Fibroblast of skin of scalp (primary cell): ENCODE data around the gene RAMP1. TPM values are rescaled to one million over a fixed set of nuclear protein-coding genes. Genes with fewer than 3 reads are reported as not detected.
"Not testable (repeated sequence)": the region's sequence is repeated elsewhere in the genome, so short reads cannot be mapped to it uniquely, and the experiment has no call there.

Source experiments
- DNase-seq: peaks from one replicate; pipeline ENCODE4 v3.0.0-alpha.2; 2013
- polyA plus RNA-seq, 2 experiments: library from polyadenylated mRNA; unstranded; fragments of 120-200 nt; gene quantifications; one replicate each; pipeline ENCODE4 v1.2.1, GENCODE V29; 2013; ENCODE audit not compliant: insufficient read length in 2 of 2

The RAMP1 gene
- 1.9 TPM for polyA plus RNA-seq (2013, experiment 1 of 2; ENCODE audit: insufficient read length)
- polyA plus RNA-seq (2013, experiment 2 of 2; ENCODE audit: insufficient read length), result 2.6 TPM

DNA sequence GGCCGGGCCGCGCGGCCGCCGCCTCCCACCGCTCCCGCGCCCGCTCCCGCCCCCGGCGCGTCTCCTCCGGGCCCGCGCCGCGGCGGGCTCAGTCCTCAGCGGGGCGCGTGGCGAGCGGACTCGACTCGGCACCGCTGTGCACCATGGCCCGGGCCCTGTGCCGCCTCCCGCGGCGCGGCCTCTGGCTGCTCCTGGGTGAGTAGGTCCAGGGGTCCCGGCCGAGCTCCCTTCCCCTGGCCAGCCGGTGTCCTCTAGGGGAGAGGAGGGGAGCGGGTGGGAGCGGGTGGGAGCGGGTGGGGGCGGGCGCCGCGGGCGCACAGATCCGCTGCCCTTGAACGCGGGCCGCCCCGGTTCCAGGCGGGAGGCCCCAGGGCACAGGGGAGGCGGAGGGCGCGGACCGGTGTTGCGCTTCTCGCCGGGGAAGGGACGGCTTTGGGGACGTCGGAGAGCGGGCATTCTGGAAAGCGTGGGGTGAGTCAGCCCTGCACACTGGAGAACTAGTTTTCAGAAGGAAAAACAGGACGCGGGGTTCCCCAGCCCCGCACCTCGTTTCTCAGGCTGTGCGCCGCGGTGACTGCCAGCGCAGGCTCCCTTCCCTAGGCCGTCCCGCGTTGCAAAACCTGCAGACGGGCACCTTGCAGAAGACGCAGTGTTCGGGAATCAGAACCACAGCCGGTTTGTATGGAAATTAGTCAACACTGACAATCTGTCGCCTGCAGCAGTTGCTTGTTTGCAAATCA lies at the start of gene RAMP1:
RAMP1 (plus strand) TSS at position 91 of the 740 bp plus-strand sequence; CDS start at position 144, 53 bp downstream.
- no peak for DNase-seq

DNA sequence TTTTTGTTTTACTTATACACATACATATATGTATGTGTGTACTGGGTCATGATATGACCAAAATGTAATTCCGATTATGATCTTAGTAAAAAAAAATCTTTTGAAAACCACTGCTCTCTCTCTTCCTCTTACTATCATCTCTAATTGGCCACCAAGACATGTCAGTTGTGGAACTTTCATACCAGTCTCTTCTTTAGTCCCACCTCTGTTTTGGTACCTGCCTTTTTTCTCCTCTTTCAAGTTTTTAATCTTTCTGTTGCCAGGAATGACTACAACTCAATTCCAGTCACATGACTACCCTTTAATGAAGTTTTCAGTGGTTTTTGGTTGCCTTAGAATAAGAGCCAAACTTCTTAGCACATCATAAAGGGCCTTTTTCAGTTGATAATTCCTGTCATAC lies 43.8 kb upstream of the RAMP1 start:
- DNase-seq, result no peak

DNA sequence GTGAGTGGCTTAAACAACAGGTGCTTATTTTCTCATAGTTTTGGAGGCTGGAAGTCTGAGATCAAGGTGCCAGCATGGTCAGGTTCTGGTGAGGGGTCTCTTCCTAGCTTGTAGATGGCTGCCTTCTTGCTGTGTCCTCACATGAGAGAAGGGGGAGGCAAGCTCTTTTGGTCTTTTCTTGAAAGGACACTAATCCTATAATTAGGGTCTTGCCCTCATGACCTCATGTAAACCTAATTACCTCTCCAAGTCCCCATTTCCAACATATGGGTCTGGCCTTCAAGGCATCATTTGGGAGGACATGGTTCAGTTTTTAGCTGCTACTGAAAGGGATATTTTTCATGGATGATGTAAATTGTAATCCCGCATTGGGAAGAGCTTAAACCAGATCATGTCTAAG lies 42.9 kb upstream of the RAMP1 start:
- no peak for DNase-seq

DNA sequence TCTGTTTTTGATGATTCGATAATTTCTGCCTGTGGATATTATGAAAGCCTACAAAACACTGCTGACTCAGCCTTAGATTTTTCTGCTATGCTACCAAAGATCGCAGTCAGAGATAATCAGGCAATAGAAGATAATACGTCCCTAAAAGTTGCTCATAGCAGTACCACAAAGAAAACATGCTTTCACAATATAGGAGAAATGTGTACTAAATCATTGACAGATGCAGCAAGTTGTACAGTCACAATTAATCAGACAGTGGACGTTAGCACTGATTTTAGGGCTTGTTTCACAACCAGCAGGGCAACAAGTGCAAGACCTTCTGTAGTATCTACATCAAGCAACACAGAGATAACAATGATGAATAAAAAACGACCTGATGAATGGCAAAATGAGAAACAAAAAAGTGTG lies 41.4 kb upstream of the RAMP1 start:
- peak; percentile 59 for DNase-seq

DNA sequence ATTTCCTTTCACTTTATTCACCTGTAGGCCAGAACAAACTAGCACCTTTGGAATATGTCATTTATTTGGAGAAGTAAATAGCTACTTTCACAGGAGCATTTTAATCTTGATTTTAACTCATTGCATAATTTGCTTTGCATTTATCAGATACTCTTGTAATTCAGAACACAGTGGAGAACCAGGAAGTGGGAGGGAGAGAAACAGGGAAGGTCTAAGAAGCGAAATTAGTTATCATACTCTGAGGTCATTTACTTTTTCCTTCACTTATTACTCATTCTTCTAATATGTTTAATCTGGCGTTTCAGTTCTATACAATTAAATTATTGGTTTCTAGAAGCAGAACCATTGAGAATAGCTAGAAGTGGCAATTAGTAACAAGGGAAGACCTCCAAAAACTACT lies 40.2 kb upstream of the RAMP1 start:
- DNase-seq, result no peak

DNA sequence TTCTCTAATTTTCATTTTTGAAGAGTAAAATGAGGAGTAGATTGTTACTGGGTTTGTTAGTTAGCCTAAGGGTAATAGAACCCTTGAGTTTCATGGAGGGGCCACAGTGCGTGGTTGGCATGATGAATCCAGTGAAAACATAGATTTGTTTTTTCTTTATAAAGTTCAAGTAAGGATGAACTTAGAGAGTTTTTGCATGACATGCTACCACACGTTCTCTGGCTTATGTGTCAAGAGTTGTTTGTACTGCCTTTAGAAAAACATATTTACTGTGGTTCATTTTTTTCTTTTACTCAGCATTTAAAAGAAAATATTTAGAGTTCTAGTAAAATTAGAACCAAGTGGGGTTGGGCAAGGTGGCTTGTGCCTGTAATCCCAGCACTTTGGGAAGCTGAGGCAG lies 39.0 kb upstream of the RAMP1 start:
- DNase-seq, result no peak

DNA sequence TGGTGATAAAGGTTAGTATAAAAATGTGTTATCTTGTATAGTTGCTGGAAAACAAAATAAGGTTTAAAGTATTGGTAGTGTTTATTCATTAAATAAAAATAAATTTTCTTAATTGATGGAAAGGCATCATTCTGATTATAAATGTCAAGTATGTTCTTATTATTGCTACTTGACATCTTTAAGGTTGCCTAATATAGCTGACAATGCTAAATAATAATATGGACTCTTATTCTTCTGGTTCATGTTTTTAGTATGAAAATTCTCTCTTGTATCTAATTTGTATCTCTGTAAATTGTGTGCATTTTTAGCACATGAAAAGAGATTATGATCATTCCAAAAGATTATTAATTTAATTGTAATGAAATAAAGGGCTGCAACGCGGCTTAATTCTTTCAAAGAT lies 35.9 kb upstream of the RAMP1 start:
- DNase-seq, result no peak

DNA sequence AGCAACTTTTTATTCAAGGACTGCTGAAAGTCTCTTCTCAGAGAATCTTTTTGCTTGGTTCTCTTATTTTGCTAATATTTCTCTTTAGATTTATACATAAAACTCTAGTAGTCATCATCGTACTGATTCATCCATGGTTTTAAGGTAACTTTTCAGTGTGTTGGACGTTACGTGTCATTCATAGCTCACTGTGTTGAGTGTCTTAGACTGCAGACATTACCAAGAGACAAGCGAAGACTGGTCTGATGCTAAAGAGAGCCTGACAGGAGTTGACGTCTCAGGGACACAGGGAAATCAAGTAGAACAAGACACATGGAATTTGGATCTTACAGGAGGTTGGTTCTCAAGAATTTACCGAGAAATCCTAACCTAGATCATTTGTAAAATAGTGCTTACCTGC lies 35.3 kb upstream of the RAMP1 start:
- DNase-seq, result no peak

DNA sequence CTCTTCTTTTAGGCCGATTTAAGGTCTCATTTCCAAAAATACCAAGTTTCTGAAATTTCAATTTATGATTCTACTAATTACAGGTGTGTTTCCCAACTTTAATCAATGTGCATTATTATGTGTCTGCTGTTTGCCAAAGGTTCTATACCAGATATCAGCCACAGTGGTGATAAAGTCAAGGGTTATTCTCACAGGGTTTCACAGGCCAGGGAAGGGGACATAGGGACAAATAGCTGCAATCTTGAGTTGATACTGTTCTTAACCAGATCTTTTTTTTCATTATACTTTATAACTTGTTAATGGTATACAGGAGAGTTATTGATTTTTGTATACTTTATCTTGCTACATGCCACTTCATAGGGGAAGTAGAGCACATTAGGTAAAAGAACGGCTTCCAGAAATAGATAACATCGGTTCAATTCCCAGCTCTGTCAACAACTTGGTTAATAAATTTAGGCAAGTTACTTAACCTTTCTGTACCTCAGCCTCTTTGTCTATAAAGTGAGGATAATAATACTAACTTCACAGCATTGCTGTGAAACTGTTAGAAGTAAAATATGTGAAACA lies 31.9 kb upstream of the RAMP1 start:
- no peak for DNase-seq

DNA sequence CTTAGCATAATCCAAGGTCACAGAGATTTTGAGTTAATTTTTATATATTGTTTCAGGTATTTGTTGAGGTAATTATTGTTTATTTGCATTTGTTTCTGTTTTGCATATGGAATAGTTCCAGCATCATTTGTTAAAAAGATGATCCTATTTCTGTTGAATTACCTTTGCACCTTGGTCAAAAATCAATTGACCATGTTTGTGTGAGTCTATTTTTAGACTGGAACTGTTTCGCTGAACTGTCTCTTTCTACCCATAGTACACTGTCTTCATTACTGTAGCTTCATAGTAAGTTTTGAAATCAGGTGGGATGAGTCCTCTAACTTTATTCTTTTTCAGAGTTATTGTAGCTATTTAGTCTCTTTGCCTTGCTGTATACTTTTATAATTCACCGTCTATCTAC lies 28.9 kb upstream of the RAMP1 start:
- DNase-seq, result no peak

DNA sequence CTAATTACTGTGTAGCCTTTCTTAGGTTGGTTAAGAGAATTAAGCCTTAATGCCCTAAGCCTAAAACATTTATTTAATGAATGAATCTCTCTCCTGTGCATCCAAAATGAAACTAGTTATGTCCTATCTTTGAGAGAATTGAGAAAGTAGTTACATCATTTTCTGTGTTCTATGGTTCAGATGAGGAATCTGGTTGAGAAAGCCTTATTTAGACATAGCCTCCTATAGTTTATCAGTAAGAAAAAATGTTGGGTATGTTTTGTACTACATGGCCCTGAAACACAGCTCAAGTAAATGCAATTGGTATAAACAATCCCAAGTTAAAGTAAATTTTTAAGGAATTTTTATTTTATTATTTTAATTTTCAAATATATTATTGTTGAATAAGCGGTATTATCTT lies 25.9 kb upstream of the RAMP1 start:
- peak; percentile 64 for DNase-seq

DNA sequence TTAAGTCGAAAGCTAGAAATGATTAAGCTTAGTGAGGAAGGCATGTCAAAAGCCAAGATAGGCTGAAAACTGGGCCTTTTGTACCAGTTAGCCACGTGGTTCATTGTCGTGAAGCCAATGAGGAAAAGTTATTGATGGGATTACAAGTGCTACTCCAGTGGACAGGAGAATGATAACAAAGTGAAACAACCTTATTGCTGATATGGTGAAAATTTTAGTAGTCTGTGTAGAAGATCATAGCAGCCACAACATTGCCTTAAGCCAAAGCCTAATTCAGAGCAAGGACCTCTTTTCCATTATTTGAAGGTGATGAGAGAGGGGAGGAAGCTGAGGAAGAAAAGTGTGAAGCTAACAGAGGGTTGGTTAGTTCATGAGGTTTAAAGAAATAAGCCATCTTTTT lies 24.1 kb upstream of the RAMP1 start:
- no peak for DNase-seq

DNA sequence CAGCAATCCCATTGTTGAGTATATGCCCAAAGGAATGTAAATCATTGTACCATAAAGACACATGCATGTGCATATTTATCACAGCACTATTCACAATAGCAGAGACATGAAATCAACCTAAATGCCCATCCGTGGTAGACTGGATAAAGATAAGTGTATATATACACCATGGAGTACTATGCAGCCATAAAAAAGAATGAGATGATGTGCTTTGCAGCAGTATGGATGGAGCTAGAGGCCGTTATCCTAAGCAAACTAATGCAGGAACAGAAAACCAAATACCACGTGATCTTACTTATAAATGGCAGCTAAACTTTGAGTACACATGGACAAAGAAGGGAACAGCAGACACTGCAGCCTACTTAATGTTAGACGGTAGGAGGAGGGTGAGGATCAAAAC lies 18.4 kb upstream of the RAMP1 start:
- DNase-seq, result no peak

DNA sequence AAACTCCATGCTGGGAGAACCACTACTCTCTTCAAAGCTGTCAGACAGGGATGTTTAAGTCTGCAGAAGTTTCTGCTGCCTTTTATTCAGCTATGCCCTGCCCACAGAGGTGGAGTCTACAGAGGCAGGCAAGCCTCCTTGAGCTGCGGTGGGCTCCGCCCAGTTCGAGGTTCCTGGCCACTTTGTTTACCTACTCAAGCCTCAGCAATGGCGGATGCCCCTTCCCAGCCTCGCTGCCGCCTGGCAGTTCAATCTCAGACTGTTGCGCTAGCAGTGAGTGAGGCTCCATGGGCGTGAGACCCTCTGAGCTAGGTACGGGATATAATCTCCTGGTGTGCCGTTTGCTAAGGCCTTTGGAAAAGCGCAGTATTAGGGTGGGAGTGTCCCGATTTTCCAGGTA lies 10.5 kb upstream of the RAMP1 start:
- DNase-seq, result not testable (repeated sequence)

DNA sequence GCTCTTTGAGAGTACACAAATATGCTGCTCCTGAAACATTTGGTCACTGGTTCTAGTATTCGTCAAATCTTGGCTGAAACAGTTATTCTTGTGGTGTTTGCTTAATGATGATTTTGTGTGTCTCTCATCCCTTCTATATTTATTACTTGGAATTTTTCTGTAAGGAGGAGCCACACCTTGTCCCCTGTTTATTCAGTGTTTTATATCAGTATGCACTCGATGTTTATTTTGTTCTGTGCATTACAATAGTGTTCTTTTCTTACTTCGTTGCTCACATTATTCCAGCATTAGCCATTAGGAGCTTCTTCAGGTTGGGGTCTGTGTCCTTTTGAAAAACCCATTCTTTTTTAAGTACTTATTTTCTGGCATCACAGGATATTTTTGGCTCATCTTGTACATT lies 5.1 kb upstream of the RAMP1 start:
- no peak for DNase-seq

DNA sequence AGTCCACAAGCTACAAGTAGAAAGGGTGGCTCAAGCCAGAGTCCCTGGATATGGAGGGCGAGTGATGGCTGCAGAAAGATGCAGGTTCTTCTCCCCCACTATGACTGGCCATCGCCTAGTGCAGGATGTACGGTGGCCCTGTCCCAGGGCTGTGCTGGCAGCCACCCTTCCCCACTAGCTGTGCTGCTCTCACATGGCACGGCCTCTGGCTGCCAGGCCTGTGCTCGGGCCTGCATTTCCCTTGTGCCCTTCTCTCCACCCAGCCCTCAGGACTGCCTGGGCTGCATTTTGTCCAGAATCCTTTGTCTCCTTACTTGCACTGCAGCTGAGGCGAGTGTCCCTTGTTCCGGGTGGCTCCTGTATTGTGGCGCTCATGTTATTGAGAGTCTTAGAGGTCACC lies 1.6 kb upstream of the RAMP1 start:
- no peak for DNase-seq

DNA sequence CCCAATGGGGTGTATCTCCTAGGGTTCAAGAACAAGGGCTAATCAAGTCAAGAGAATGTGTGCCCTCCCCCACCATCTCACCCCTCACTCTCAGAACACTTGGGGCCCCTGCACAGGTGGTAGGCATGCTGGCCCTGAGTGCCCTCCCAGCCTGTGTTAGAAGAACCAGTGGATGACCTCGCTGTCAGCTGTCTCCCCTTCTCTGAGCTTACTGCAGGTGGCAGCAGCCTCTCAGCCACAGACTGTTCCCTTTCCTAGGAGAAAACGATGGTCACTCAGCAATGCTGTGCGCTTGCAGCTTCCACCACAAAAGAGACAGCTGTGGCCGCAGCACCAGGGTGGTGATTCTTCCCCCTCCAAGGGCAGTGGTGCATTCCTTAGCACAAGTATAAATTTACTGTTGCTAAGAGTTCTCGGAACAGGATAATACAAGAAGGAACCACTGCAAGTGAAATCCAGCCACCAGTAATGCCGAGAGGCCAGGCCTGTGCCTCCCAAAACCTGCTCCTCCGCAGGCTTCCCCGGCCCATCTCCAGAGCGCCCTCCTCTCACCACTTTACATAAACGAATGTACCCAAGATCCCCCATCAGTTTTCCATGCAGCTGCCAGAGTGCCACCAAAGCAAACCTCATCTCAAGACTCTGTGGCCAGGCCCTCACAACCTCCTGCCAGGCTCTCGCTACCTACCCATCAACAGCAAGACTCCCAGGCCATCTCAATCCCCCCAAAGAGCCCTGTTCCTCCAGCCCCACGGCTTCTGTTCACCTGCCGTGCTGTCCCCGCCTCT lies 935 bp upstream of the RAMP1 start:
- peak; percentile 79 for DNase-seq

DNA sequence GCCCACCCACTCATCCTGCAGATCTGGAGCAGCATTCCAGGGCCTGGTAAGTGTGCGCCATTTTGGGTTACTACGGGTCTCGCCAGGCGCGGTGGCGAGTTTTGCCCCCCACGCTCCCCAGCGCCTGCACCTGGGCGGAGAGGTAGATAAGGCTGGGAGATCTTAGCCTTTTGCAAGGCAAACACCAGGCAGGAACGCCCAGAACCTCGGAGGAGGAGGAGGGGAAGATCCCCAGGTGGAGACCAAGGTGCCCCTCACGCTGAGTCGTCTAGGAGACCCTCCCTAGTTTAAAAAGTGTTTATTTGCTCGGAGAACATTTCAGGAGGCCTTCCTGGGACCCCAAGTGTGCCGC lies 365 bp upstream of the RAMP1 start:
- DNase-seq, result no peak

DNA sequence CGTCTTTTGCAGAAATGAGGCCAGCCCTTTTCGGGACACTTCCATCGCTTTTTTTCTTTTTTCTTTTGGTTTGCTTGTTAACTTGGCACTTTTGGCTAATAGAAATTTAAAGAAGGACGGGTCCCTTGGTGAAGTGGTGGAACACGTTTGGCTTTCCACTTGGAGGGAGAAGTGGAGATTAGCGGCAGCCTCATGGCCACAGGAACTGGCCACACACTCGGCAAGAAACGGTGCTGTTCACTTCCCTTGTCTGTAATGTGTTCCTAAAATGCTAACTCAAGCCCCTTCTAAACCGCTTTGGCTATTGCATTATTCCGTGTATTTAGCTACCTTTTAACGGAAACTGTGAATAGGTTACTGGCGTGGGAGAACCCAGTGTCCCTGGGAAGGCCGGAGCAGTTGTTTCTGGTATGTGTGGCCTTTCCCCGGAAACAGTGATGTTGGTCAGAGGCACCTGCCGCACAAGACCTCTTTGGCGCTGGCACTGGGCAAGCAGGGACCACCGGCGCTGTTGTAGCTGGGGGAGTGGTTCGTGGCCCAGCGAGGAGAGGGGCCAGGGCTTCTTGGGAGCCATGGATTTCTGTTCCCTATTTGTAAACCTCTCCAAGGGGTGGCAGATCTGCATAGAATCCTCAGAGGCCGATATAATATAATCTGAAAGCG lies 981 bp downstream of the RAMP1 start:
- no peak for DNase-seq

DNA sequence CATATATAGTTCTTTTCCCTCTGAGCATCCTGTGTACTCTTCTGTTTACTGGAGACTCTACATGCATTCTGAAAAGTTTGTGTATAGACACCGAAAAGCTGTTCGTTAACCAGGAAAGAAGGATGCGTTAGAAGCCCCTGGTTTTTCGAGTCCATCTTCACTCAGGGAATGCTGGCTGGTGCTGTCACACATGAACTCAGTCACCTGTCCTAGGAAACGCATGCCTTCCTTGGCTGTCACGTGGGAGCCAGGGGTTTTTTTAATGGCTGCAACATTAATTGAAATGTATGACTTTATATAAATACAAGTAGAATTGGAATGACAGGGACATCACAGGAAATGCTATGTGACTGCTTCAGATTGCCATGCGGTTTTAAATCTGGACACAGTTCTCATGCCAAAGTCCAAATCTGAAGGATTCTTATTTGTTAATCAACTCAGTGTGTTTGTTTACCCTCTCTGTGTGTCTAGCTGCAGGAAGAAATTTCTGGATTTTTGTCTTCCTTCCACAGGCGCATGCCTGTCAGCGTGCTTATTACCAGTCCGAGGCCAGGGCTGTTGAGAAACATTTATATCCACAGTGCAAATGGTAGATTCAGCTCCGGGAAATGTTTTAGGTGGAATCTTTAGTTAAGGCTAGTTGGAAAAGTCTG lies 2.6 kb downstream of the RAMP1 start:
- no peak for DNase-seq

DNA sequence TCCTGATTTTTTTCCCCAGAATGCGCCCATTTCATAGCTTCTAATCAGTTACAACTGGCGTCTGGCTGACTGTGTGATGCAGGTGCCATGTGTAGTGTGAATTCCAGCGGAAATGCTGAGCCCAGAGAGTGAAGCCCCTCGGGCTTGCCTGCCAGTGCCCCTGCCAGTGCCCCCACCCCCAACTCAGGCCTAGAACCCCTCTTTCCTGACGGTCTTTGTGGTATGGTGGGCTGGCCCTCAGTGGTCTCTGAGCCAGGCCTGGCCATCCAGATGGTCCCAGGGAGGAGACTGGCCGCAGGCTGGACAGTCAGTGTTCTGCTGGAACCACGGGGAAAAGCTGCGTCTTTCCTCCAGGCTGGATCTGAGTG lies 3.1 kb downstream of the RAMP1 start:
- DNase-seq, result no peak

DNA sequence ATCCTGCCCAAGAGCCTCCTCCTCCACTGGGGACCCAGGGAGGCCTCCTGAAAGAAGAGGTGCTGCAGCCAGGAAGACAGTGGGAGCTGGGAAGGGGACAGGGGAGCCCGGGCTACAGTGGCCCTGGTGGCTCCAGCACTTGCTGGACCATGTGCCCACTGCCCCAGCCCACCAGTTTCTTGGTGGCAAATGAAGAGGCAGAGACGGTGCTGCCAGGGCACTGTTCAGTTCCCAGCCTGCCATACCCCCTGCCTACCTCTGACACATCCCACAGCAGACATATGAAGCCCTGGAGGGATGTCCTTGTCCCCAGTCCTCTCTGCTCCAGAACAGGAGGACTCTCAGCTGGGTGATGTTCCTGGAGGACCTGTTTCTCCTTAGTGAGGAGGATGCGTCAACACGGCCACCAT lies 3.7 kb downstream of the RAMP1 start:
- no peak for DNase-seq
